GM23248 (cell line): ENCODE results near the gene CDK14. TPM values are rescaled to one million over a fixed set of nuclear protein-coding genes. Genes with fewer than 3 reads are reported as not detected.
"Not testable (repeated sequence)": the region's sequence is repeated elsewhere in the genome, so short reads cannot be mapped to it uniquely, and the experiment has no call there.

ENCODE experiments used
- DNase-seq: peaks from one replicate; pipeline ENCODE4 v3.0.0-alpha.2; 2015
- H2AFZ ChIP-seq: fragments of 200-600 bp; sonication (generic); 2 replicates; pipeline ENCODE4 v1.6.1; 2016; ENCODE audit warnings: antibody characterized with exemption
- H3F3A ChIP-seq: fragments of 200-600 bp; sonication (generic); 2 replicates; pipeline ENCODE4 v1.6.1; 2016; ENCODE audit warnings: mild to moderate bottlenecking, antibody characterized with exemption, mixed run types; ENCODE audit not compliant: insufficient read depth
- H3K27ac ChIP-seq: fragments of 200-600 bp; sonication (generic); 2 replicates; pipeline ENCODE4 v1.5.1; 2016; ENCODE audit warnings: mild to moderate bottlenecking
- H3K27me3 ChIP-seq: fragments of 200-600 bp; sonication (generic); replicated peaks from 2 replicates; pipeline ENCODE4 v1.6.1; 2016; ENCODE audit warnings: mild to moderate bottlenecking; ENCODE audit not compliant: insufficient read depth
- H3K36me3 ChIP-seq: fragments of 200-600 bp; sonication (generic); 2 replicates; pipeline ENCODE4 v1.6.1; 2016; ENCODE audit warnings: low read depth, mild to moderate bottlenecking
- H3K4me1 ChIP-seq: fragments of 200-600 bp; sonication (generic); 2 replicates; pipeline ENCODE4 v1.6.1; 2016; ENCODE audit warnings: mild to moderate bottlenecking; ENCODE audit not compliant: insufficient read depth
- H3K4me2 ChIP-seq: fragments of 200-600 bp; sonication (generic); one replicate; pipeline ENCODE4 v1.6.1; 2016; ENCODE audit warnings: mild to moderate bottlenecking; ENCODE audit not compliant: unreplicated experiment
- H3K4me3 ChIP-seq: fragments of 200-600 bp; sonication (generic); 2 replicates; pipeline ENCODE4 v1.5.1; 2016; ENCODE audit warnings: mild to moderate bottlenecking
- H3K79me2 ChIP-seq: fragments of 200-600 bp; sonication (generic); 2 replicates; pipeline ENCODE4 v1.6.1; 2016; ENCODE audit warnings: mild to moderate bottlenecking; ENCODE audit not compliant: insufficient read depth
- H3K9ac ChIP-seq: fragments of 200-600 bp; sonication (generic); 2 replicates; pipeline ENCODE4 v1.6.1; 2016; ENCODE audit warnings: mild to moderate bottlenecking
- H3K9me2 ChIP-seq: fragments of 200-600 bp; sonication (generic); 2 replicates; pipeline ENCODE4 v1.6.1; 2016; ENCODE audit warnings: mixed run types, mild to moderate bottlenecking, moderate library complexity; ENCODE audit not compliant: insufficient read depth
- H3K9me3 ChIP-seq: fragments of 200-600 bp; sonication (generic); one replicate; pipeline ENCODE4 v1.6.1; 2017; ENCODE audit warnings: low read depth
- H4K20me1 ChIP-seq: fragments of 200-600 bp; sonication (generic); 2 replicates; pipeline ENCODE4 v1.6.0; 2016; ENCODE audit not compliant: insufficient read depth
- EZH2 ChIP-seq: fragments of 200-600 bp; sonication (generic); IDR thresholded peaks from 2 replicates; pipeline ENCODE4 v1.6.1; 2018; ENCODE audit warnings: antibody characterized with exemption, mild to moderate bottlenecking; ENCODE audit not compliant: insufficient read depth, poor library complexity, severe bottlenecking
- EZH2phosphoT487 ChIP-seq: fragments of 200-600 bp; sonication (generic); IDR thresholded peaks from 2 replicates; pipeline ENCODE4 v1.6.1; 2018; ENCODE audit warnings: antibody characterized with exemption, moderate library complexity, mild to moderate bottlenecking, low read depth; ENCODE audit not compliant: insufficient read depth
- WGBS, 2 experiments: methylation state at CpG; one replicate each; pipeline ENCODE4 v1.1.6; 2015 to 2017; ENCODE audit warnings: low lambda C conversion rate in 2 of 2, low coverage in 1 of 2; ENCODE audit errors: missing lambda C conversion rate in 2 of 2; 5-methylcytosine and 5-hydroxymethylcytosine counted together
- in situ Hi-C: fragments of 300-500 bp; cut with MboI; formaldehyde crosslinking; loops from 2 replicates; pipeline ENCODE4 v1.15.0; 2020
- polyA plus RNA-seq: library from polyadenylated mRNA; unstranded; fragments of >200 nt; fragmentation: Nextera tagmentation; extraction: Ambion mirVana; gene quantifications from 2 replicates; pipeline ENCODE4 v1.2.1, GENCODE V29; 2016
- total RNA-seq: library from RNA; depleted of rRNA; stranded (reverse); fragments of >200 nt; shearing (Covaris generic); gene quantifications from 2 replicates; pipeline ENCODE4 v1.2.3, GENCODE V29; 2014

The CDK14 gene
- total and polyA plus RNA-seq, 2 experiments from 2014 or later, result 19.9 to 21.2 TPM

DNA sequence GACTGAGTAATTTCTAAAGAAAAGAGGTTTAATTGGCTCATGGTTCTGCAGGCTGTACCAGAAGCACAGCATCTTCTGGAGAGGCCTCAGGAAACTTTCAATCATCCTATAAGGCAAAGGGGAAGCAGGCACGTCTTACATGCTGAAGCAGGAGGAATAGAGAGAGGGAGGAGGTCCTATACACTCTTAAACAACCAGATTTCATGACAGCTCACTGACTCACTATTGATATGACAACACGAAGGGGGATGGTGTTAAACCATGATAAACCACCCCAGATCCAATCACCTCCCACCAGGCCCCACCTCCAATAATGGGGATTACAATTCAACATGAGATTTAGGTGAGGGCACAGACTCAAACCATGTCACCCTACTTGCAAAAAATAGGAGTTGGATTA, 201.5 kb downstream of the CDK14 start:
- peaks cover 3% of the 10 kb centered on the region; the same call in 1 of the 2 replicates for H3K36me3 ChIP-seq
- DNase-seq, result peak; percentile 17

DNA sequence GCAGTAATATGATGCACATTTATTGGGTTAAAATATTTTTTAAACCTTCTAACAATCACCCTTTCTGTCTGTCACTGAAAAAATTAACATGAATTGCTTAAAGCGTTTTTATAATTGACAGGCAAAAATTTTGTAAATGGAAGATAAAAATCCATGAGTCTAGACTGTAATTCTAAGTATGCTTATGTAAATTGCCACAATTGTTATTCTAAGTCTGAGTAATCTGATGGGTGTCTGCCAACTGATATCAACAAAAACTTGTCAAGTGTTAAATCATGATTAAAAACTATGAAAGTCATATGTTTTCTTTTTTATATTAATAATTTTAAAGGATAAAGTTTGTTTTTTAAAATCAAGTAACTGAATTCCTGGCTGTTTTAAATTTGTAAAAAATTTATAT, 208.2 kb downstream of the CDK14 start:
- Histone ChIP-seq H4K20me1 (no peaks in the 10 kb centered on the region), H2AFZ (no peak overlapping the region), H3K4me3 (no peak overlapping the region), H3K27me3 (no peaks in the 10 kb centered on the region), H3K36me3 (peaks cover 6% of the 10 kb centered on the region), H3F3A (no peaks in the 10 kb centered on the region), H3K9me3 (no peaks in the 10 kb centered on the region), H3K9me2 (no peaks in the 10 kb centered on the region), H3K79me2 (peaks cover 42% of the 10 kb centered on the region), H3K9ac (no peak overlapping the region), H3K4me1 (no peaks in the 10 kb centered on the region), H3K4me2 (peak overlapping the region; percentile 10), H3K27ac (no peak overlapping the region)
- WGBS, 2 experiments, result 57 to 68% methylated on average over 1 of the region's 1 CpG
- in situ Hi-C loops, result no loop called here
- TF ChIP-seq EZH2phosphoT487 (no peak), EZH2 (no peak)
- peak; percentile 12 for DNase-seq

More for the DNA sequence above, 201.5 kb downstream of the CDK14 start:
- Histone ChIP-seq H3K27me3 (no peaks in the 10 kb centered on the region), H3K4me1 (no peaks in the 10 kb centered on the region), H3K9me3 (no peaks in the 10 kb centered on the region), H3K4me3 (no peak overlapping the region), H3K9ac (no peak overlapping the region), H3K9me2 (no peaks in the 10 kb centered on the region), H4K20me1 (0 out of 2 replicates have a peak, but pooled peaks cover 3% of the 10 kb centered on the region), H3F3A (no peaks in the 10 kb centered on the region), H3K79me2 (peaks cover 50% of the 10 kb centered on the region), H3K27ac (no peak overlapping the region), H3K4me2 (no peak overlapping the region), H2AFZ (no peak overlapping the region)
- in situ Hi-C loops, result no loop called here
- TF ChIP-seq EZH2phosphoT487 (no peak), EZH2 (no peak)
- 50 to 55% methylated on average over 2 of the region's 2 CpGs for whole genome bisulfite sequencing, 2 experiments

DNA sequence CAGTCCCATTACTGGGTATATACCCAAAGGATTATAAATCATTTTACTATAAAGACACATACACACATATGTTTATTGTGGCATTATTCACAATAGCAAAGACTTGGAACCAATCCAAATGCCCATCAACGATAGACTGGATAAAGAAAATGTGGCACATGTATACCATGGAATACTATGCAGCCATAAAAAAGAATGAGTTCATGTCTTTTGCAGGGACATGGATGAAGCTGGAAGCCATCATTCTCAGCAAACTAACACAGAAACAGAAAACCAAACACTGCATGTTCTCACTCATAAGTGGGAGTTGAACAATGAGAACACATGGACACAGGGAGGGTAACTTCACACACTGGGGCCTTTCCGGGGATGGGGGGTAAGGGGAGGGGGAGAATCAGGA, 219.4 kb downstream of the CDK14 start:
- H3K9me2 ChIP-seq, H3K9me3 ChIP-seq, H4K20me1 ChIP-seq, H3K9ac ChIP-seq, H2AFZ ChIP-seq, H3K36me3 ChIP-seq, in situ Hi-C loops, H3K4me2 ChIP-seq, H3K27ac ChIP-seq, H3K27me3 ChIP-seq, DNase-seq, H3K4me3 ChIP-seq: not testable (repeated sequence)
- Histone ChIP-seq H3K79me2 (peaks cover 17% of the 10 kb centered on the region), H3F3A (peaks cover 36% of the 10 kb centered on the region), H3K4me1 (peaks cover 22% of the 10 kb centered on the region)
- 97 to 100% methylated on average over 2 of the region's 2 CpGs for WGBS, 2 experiments

DNA sequence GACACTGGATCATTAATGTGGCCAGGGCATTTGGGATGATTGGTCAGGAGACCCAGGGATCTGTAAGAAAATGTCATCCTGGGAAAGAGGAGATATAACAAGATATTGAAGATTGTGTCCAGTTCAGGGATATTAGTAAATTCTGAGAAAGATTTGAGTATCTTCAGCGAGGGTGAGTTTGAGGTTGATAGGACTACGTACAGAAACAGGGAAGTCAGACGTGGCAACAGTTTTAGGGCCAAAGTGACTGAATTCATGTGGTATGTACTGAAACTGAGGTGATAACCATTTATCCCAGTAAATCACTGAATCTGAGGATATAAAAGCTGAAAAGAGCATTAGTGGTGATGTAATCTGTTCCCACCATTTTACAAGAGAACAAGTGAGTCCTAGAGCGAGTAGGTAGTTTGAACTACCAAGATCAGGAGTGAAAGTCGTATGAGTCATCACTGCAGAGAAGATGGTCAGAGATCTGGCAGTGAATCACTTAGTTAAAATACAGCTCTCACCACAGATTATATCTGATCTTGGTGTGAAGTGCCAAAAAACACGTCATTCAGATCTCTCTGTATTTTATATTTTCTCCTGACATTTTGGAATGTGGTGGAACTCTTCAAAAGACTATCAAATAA, 220.5 kb downstream of the CDK14 start:
- in situ Hi-C loops, result no loop called here

More for the DNA sequence above, 220.5 kb downstream of the CDK14 start:
- Histone ChIP-seq H3K9ac (peak overlapping the region; percentile 23), H3F3A (peaks cover 36% of the 10 kb centered on the region), H3K4me2 (peak overlapping the region; percentile 61), H3K4me1 (peaks cover 22% of the 10 kb centered on the region), H4K20me1 (no peaks in the 10 kb centered on the region), H3K79me2 (peaks cover 28% of the 10 kb centered on the region), H3K9me3 (no peaks in the 10 kb centered on the region), H2AFZ (no peak overlapping the region), H3K27me3 (no peaks in the 10 kb centered on the region), H3K9me2 (no peaks in the 10 kb centered on the region), H3K36me3 (no peaks in the 10 kb centered on the region), H3K27ac (peak overlapping the region; percentile 56), H3K4me3 (no peak overlapping the region)
- 18 to 19% methylated on average over 6 of the region's 6 CpGs for WGBS, 2 experiments
- peak; percentile 99 for DNase-seq
- no peak for TF ChIP-seq EZH2
- peak; percentile 70; the same call in 1 of the 2 replicates for TF ChIP-seq EZH2phosphoT487
